ENCODE measurements around the gene TEAD3.

Gene TEAD3

GRCh38 chr6:35512006-35512405 is 15.1 kb upstream of the TEAD3 start:
- no peak for DNase-seq

DNA sequence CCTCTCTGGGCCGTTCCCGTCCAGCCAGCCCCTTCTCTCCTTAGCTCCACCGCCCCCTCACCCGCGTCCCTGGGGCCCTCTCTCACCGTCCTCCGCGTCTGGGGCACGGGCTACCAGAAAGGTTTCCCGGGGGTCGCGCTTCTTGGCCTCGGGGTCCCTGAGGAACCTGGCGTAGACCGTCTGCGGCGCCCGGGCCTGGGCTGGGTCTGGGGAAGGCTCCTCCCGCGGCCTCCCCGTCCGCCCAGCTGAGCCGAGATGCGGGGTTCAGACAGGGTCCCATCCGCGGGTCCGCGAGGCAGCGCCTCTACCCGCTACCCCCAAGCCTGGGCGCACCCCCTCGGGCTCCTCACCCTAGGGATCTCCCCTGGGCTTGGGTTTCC is 14.7 kb upstream of the TEAD3 start:
- DNase-seq = no peak

- DNase-seq = no peak
Measured at GRCh38 chr6:35510916-35511561, 14.2 kb upstream of the TEAD3 start.

DNA sequence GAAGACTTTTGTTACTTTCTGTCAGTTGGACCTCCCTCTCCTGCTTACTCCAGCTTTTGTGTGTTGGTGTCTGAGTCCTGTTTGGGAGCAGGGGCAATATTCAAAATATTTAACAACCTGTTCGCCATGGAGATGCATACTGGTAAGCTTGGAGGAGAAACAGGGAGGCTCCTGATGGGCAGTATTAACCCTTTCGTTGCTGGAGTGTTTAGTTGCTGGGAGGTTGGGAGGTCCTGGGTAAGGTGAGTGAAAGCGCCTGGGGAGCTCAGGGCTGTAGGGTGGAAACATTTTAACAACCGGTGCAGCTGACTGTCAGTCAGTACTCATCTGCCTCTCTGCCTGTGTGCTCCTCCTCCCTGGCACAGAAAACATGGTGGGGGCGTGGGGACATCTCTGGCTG is 11.7 kb upstream of the TEAD3 start:
- DNase-seq = no peak

- DNase-seq = no peak
Measured at GRCh38 chr6:35508027-35508426, 11.1 kb upstream of the TEAD3 start.

- no peak for DNase-seq
Measured at GRCh38 chr6:35507221-35507620, 10.3 kb upstream of the TEAD3 start.

DNA sequence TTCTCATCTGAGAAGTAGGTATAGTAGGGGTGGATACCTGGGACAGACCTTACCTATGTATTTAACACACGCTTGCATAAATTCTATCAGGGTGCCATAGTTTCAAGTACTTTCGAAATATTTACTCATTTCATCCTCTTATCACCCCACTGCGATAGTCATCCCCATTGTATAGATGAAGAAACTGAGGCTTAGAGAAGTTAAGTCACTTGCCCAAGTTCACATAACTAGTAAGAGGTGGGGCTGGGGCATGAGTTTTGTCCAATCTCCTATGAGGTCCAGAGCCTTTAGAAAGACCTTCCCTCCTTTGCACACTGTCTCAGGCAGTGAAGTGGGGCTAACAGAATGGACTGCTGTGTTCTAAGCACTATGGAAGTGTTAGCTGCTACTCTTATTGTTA is 9.7 kb upstream of the TEAD3 start:
- no peak for DNase-seq

GRCh38 chr6:35505999-35506412 is 9.1 kb upstream of the TEAD3 start:
- no peak for DNase-seq

- no peak for DNase-seq
Measured at GRCh38 chr6:35503534-35503933, 6.7 kb upstream of the TEAD3 start.

GRCh38 chr6:35501784-35502183 is 4.9 kb upstream of the TEAD3 start:
- no peak for DNase-seq

GRCh38 chr6:35500782-35501181 is 3.9 kb upstream of the TEAD3 start:
- DNase-seq = no peak

DNA sequence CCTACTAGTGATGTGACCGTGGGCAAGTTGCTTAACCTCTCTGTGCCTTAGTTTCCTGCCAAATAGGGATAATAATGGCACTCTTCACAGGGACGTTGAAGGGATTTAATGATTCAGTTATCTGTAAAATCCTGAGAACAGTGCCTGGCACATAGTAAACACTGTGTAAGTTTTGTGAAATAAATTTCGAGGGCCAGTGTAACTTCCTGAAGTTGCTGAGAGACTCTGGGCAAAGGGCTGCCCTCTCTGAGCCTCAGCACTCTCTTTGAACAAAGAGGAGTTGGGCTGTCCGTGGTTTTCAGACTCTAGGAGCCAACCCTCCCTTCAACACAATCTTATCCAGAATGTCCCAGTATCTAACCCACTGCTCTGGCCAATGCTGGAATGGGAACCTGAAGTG is 2.5 kb upstream of the TEAD3 start:
- DNase-seq = no peak

- no peak for DNase-seq
Measured at GRCh38 chr6:35498422-35499067, 1.7 kb upstream of the TEAD3 start.

- DNase-seq = peak; percentile 27
Measured at GRCh38 chr6:35497571-35498421, 917 bp upstream of the TEAD3 start.

GRCh38 chr6:35496036-35496840 is 641 bp downstream of the TEAD3 start:
- no peak for DNase-seq

DNA sequence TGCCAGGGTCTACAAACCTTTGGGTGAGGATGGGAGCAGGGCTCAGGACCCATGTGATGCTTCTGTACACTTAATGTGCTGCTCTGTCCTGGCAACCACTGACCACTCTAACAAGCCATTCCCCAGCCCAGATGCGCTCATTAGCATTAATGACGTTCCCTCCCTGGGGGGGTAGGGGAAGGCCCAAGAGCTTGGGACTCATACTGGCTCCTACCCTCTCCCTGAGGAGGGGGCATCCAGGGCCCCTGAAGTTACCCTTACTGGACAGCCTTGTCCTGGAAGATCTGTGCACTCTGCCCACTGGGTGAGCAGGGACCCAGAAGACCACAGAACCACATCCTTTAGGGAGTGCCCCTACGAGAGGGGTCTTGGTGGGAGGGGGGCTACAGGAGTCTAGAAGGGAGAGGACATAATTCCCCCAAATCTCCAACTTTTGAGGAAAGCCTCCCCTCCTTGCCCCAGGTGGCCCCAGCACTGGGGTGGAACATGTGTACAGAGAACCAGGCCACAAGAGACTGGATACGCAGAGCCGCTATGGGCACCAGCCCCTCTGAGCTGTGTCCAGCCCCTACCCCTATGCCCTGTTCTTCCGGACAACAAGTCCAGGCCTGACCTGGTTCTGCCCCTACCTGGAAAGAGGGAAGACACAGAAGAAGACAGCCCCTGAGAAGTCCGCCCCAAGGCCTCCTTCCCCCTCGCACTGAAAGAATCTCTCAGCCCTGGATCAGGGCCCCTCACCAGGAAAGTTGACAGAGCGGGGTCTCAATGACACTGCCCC is 1.4 kb downstream of the TEAD3 start:
- no peak for DNase-seq

DNA sequence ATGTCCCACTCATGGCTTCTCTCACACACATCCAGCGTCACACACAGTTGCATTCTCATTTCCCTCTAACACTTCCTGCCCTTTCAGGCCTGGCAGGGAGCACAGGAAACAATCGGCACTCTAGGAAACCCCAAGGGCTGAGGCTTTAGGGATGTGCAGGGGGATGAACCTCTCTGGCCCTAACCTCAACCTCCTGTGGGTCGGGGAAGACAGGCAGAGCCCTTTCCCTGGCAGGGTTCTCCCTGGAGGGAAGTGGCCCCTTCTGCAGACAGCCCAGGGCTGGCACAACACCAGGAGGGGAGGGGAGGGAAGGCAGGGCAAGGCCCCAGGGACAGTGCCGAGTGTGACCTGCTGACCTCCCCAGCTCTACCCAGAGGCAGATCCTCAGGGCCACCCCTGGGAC is 2.7 kb downstream of the TEAD3 start:
- no peak for DNase-seq

- no peak for DNase-seq
Measured at GRCh38 chr6:35493307-35493983, 3.4 kb downstream of the TEAD3 start.

DNA sequence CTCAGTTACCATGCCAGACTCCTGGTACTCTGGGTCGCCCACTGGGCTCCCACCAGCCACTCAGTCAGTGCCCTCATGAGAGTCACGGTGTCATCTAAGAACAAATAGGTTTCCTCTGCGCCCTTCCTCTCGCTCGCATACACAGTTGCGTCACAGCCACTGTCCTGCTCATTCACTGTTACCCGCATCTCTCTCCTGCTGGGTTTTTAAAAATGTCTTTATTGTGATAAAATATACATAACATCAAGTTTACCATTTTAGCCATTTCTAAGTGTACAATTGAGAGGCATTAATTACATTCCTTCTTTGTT is 4.0 kb downstream of the TEAD3 start:
- no peak for DNase-seq

DNA sequence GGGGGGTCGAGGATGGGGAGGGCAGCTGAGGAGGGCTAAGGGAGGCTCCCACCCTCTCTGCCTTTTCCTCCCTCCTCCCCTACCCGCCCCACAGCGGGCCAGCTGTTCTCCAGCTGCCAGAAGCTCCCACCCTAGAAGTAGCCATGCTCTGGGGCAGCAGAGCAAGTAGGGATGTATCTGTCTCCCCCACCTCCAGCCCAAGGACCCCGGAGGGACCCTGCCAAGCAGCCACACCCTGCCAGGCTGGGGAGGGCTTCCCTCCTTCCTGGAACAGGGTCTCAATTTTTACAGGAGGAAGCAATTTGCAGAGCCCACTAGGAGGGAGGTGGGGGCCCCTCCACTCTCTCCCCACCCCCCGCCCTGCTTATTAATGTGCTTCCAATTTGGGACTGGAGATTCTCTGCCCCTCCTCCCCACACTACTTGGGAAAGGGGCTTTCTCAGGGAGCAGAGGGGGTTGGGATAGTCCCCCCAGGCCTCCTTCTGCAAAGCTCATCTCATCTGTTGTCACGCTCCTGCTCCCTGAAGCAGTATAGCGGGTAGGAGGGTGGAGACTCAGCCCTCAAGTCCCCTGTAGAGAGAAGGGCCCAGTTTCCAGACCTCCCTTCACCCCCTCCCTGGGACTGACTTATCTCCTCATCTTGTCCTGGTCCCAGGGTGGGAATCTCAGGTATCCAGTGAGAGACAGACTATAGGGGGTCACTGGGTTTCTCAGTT is 4.5 kb downstream of the TEAD3 start:
- DNase-seq = no peak

DNA sequence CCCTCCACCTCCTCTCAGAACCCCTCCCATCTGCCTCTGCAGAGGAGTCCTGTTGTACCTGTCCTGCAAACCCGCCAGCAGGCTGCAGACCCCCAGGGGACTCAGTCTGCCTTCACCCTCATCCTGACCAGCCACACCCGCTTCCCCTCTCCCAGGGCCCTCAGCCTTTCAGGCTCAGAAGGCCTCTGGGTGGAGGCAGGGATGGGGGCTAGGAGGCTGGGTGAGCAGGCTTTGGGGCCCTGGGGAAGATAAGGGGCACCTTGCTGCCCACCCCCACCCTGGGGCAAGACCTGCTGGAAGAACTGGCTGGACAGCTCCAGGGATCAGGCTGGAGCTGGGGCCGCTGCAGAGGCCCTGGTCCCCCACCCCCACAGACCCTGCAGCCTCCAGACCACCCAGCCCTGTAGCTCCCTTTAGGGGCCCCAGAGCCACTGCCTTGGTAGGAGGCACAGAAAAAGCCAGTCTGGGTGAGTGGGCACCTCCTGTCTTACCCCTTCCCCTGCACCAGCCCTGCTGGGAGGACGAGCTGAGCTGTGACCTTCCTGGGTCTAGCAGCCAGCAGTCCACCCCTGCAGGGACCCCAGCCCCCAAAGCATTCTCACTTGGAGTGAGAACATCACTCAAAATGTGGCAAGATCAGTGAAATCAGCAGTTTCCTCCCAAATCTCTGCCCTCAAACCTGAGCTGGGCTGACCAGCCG is 5.2 kb downstream of the TEAD3 start:
- no peak for DNase-seq
